Thoracic aorta (tissue), 2 donors: ENCODE results near the gene ATP9A. TPM values are rescaled to one million over a fixed set of nuclear protein-coding genes. Genes with fewer than 3 reads are reported as not detected.

Source experiments
- ATAC-seq: fragments of 150-250 bp; one replicate; pipeline ENCODE4 v1.8.0; 2017; ENCODE audit warnings: low read depth; ENCODE audit not compliant: insufficient number of reproducible peaks, low FRiP score
- DNase-seq: peaks from one replicate; pipeline ENCODE4 v3.0.0-alpha.2; 2020; ENCODE audit warnings: low spot score
- H3K27ac ChIP-seq, 2 donors: fragments of 200-600 bp; sonication (generic); 1 replicate in 1 of 2; 2 replicates in 1 of 2; pipeline ENCODE4 v1.5.1; 2016; ENCODE audit warnings: mild to moderate bottlenecking in 2 of 2, moderate library complexity in 2 of 2
- H3K27me3 ChIP-seq: fragments of 200-600 bp; sonication (generic); replicated peaks from 2 replicates; pipeline ENCODE4 v1.6.0; 2016; ENCODE audit warnings: mild to moderate bottlenecking; ENCODE audit not compliant: insufficient read depth
- H3K36me3 ChIP-seq: fragments of 200-600 bp; sonication (generic); one replicate; pipeline ENCODE4 v1.5.1; 2016
- H3K4me1 ChIP-seq, 2 donors: fragments of 200-600 bp; sonication (generic); 1 replicate in 1 of 2; 2 replicates in 1 of 2; pipeline versions ENCODE4 v1.5.1 to v1.6.0; 2016; ENCODE audit warnings: low read depth in 2 of 2, mild to moderate bottlenecking in 1 of 2; ENCODE audit not compliant: control insufficient read depth in 1 of 2
- H3K4me3 ChIP-seq: fragments of 200-600 bp; sonication (generic); 2 replicates; pipeline ENCODE4 v1.5.1; 2016; ENCODE audit warnings: mild to moderate bottlenecking
- H3K9me3 ChIP-seq: fragments of 200-600 bp; sonication (generic); 2 replicates; pipeline ENCODE4 v1.5.1; 2016
- CTCF ChIP-seq: fragments of 200-600 bp; sonication (generic); IDR thresholded peaks from one replicate; pipeline ENCODE4 v1.5.1; 2019; ENCODE audit warnings: antibody characterized with exemption
- total RNA-seq, 2 donors: library from RNA; depleted of rRNA; stranded (reverse); fragments of >200 nt; gene quantifications; one replicate each; pipeline versions ENCODE4 v1.1.0 to v1.2.3, GENCODE V29; 2016

ATP9A gene
- total RNA-seq, 2 donors from 2014 or later = 54.4 TPM

GRCh38 chr20:51792960-51793359, 24.8 kb upstream of the ATP9A start:
- H3K36me3 ChIP-seq = no peaks in the 10 kb centered on the region
- H3K9me3 ChIP-seq = no peaks in the 10 kb centered on the region
- TF ChIP-seq CTCF = no peak
- DNase-seq = no peak
- no peak for ATAC-seq
- no peak overlapping the region for H3K27ac ChIP-seq
- no peak overlapping the region for H3K4me3 ChIP-seq
- no peaks in the 10 kb centered on the region for H3K4me1 ChIP-seq
- H3K27me3 ChIP-seq = peaks cover 5% of the 10 kb centered on the region

- no peak for ATAC-seq
- no peak for TF ChIP-seq CTCF
- no peak overlapping the region for H3K4me3 ChIP-seq
- no peaks in the 10 kb centered on the region for H3K9me3 ChIP-seq
- no peak overlapping the region for H3K27ac ChIP-seq
- no peaks in the 10 kb centered on the region for H3K36me3 ChIP-seq
- no peak for DNase-seq
- H3K27me3 ChIP-seq = peaks cover 4% of the 10 kb centered on the region
- no peaks in the 10 kb centered on the region for H3K4me1 ChIP-seq
These were observed 23.4 kb upstream of the ATP9A start for GRCh38 chr20:51791626-51792025.

GRCh38 chr20:51790256-51790655, 22.1 kb upstream of the ATP9A start:
- no peak overlapping the region for H3K4me3 ChIP-seq
- H3K27ac ChIP-seq = no peak overlapping the region
- no peaks in the 10 kb centered on the region for H3K27me3 ChIP-seq
- ATAC-seq = no peak
- H3K9me3 ChIP-seq = no peaks in the 10 kb centered on the region
- no peak for TF ChIP-seq CTCF
- H3K4me1 ChIP-seq = no peaks in the 10 kb centered on the region
- no peak for DNase-seq
- no peaks in the 10 kb centered on the region for H3K36me3 ChIP-seq

- no peak overlapping the region for H3K27ac ChIP-seq
- ATAC-seq (no peak), DNase-seq (no peak)
- H3K4me1 ChIP-seq = no peaks in the 10 kb centered on the region
- H3K36me3 ChIP-seq = no peaks in the 10 kb centered on the region
- TF ChIP-seq CTCF = no peak
- H3K4me3 ChIP-seq = no peak overlapping the region
- H3K9me3 ChIP-seq = no peaks in the 10 kb centered on the region
- H3K27me3 ChIP-seq = no peaks in the 10 kb centered on the region
These were observed 21.2 kb upstream of the ATP9A start for GRCh38 chr20:51789434-51789833.

- TF ChIP-seq CTCF = no peak
- DNase-seq (no peak), ATAC-seq (no peak)
- Histone ChIP-seq H3K36me3 (no peaks in the 10 kb centered on the region), H3K9me3 (no peaks in the 10 kb centered on the region), H3K27ac (no peak overlapping the region), H3K27me3 (no peaks in the 10 kb centered on the region), H3K4me1 (no peaks in the 10 kb centered on the region), H3K4me3 (no peak overlapping the region)
These were observed 20.6 kb upstream of the ATP9A start for GRCh38 chr20:51788822-51789221.
